Measurements from ENCODE around the gene POU2AF2.

Gene POU2AF2, protein sequence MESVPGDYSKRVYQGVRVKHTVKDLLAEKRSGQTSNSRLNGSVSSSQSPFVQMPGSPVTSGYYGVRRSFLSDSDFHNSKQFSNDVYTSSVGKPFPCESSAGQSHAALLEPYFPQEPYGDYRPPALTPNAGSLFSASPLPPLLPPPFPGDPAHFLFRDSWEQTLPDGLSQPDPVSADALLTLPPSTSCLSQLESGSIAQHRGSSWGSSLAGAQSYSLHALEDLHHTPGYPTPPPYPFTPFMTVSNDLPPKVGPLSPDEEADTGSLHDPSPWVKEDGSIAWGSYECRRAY

GRCh38 chr11:111245425-111245824, at the start of gene POU2AF2:
Gene POU2AF2 (plus strand): TSS chr11:111245725. CDS start chr11:111245854, 129 bp downstream.
- TF ChIP-seq SP1 (IDR thresholded peaks at IDR 0.05) (no peak), BHLHE40 (IDR thresholded peaks at IDR 0.05; ENCODE audit: borderline replicate concordance) (no peak), CTBP1 (IDR thresholded peaks at IDR 0.05; ENCODE audit: borderline replicate concordance) (no peak)
- CTCF ChIA-PET, result no interaction called here
- POLR2A ChIA-PET, result no interaction called here

DNA sequence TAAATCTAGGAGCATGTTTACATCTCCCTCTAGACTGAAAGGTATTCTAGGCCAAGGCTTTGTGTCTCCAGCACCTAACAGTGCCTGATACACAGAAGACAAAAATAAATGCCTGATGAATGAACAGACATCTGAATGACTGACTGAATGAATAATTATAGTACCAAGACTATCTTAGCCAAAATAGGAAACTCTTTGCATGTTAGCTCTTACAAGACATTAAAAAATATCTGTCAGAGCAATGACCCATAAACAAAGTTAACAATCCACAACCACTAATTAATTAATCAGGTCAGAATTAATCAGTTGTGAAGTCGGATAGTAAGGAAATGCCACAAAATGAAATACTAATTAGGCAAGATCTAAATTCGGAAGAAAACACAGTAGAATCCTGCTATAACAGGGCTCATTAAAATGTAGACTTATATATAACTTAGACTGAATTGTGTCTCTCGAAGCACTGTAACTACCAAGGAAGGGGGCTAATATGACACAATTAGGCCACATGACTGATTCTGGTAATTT, 45.5 kb upstream of the POU2AF2 start:
- ChIA-PET POLR2A (no interaction called here), CTCF (no interaction called here)

More at GRCh38 chr11:111245425-111245824, at the start of gene POU2AF2:
- no peak for DNase-seq (ENCODE audit: extremely low spot score)

DNA sequence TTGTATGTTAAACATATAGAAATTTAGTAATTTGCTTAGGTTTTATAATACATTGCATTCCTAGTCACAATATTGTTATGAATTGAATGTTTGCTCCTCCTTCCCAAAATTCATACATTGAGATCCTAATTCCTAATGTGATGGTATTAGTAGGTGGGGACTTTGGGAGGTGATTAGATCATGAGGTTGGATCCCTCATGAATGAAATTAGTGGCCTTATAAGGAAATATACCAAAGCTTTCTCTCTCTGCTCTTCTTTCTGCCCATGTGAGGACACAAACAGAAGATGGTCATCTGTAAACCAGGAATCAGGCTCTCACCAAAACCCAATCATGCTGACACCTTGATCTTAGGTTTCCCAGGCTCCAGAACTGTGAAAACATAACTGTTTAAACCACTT, 41.3 kb upstream of the POU2AF2 start:
- no peak for TF ChIP-seq SP1 (IDR thresholded peaks at IDR 0.05)
- no peak for TF ChIP-seq BHLHE40 (IDR thresholded peaks at IDR 0.05; ENCODE audit: borderline replicate concordance)
- TF ChIP-seq L3MBTL2 (conservative IDR thresholded peaks at IDR 0.05), result no peak
- TF ChIP-seq FOXK2 (IDR thresholded peaks at IDR 0.05), result no peak
- TF ChIP-seq ELF4 (IDR thresholded peaks at IDR 0.05), result no peak
- TF ChIP-seq FOXA1 (IDR thresholded peaks at IDR 0.05), result no peak
- no peak for TF ChIP-seq ZNF384 (IDR thresholded peaks at IDR 0.05)
- no peak for TF ChIP-seq LEF1 (IDR thresholded peaks at IDR 0.05; ENCODE audit: borderline replicate concordance)
- no peak for TF ChIP-seq HDGF (IDR thresholded peaks at IDR 0.05; ENCODE audit: borderline replicate concordance)
- no peak for TF ChIP-seq TARDBP (IDR thresholded peaks at IDR 0.05)
- no peak for TF ChIP-seq NFRKB (IDR thresholded peaks at IDR 0.05)
- no peak for TF ChIP-seq FOXM1 (IDR thresholded peaks at IDR 0.05; ENCODE audit: borderline replicate concordance)
- no peak for TF ChIP-seq PKNOX1 (IDR thresholded peaks at IDR 0.05)
- TF ChIP-seq CTBP1 (IDR thresholded peaks at IDR 0.05; ENCODE audit: borderline replicate concordance), result no peak
- no peak for TF ChIP-seq ARNT (IDR thresholded peaks at IDR 0.05)
- no peak for TF ChIP-seq SUZ12 (IDR thresholded peaks at IDR 0.05)
- POLR2A ChIA-PET, result no interaction called here
- CTCF ChIA-PET, result no interaction called here
- no peak for DNase-seq (ENCODE audit: extremely low spot score)

More for the DNA sequence above, 45.5 kb upstream of the POU2AF2 start:
- DNase-seq (ENCODE audit: extremely low spot score), result no peak
- TF ChIP-seq HDGF (IDR thresholded peaks at IDR 0.05; ENCODE audit: borderline replicate concordance) (no peak), SP1 (IDR thresholded peaks at IDR 0.05) (no peak), CTBP1 (IDR thresholded peaks at IDR 0.05; ENCODE audit: borderline replicate concordance) (no peak), PKNOX1 (IDR thresholded peaks at IDR 0.05) (no peak), FOXM1 (IDR thresholded peaks at IDR 0.05; ENCODE audit: borderline replicate concordance) (no peak), ELF4 (IDR thresholded peaks at IDR 0.05) (no peak), ARNT (IDR thresholded peaks at IDR 0.05) (no peak), LEF1 (IDR thresholded peaks at IDR 0.05; ENCODE audit: borderline replicate concordance) (no peak), TARDBP (IDR thresholded peaks at IDR 0.05) (no peak), FOXK2 (IDR thresholded peaks at IDR 0.05) (no peak), BHLHE40 (IDR thresholded peaks at IDR 0.05; ENCODE audit: borderline replicate concordance) (no peak)

- CTCF ChIA-PET, result no interaction called here
- TF ChIP-seq TARDBP (IDR thresholded peaks at IDR 0.05) (no peak), CTBP1 (IDR thresholded peaks at IDR 0.05; ENCODE audit: borderline replicate concordance) (no peak), SUZ12 (IDR thresholded peaks at IDR 0.05) (no peak), BHLHE40 (IDR thresholded peaks at IDR 0.05; ENCODE audit: borderline replicate concordance) (no peak), PKNOX1 (IDR thresholded peaks at IDR 0.05) (no peak), LEF1 (IDR thresholded peaks at IDR 0.05; ENCODE audit: borderline replicate concordance) (no peak), FOXA1 (IDR thresholded peaks at IDR 0.05) (no peak), ARNT (IDR thresholded peaks at IDR 0.05) (no peak), ZNF384 (IDR thresholded peaks at IDR 0.05) (no peak), NFRKB (IDR thresholded peaks at IDR 0.05) (no peak), SP1 (IDR thresholded peaks at IDR 0.05) (no peak), FOXK2 (IDR thresholded peaks at IDR 0.05) (no peak)
- POLR2A ChIA-PET, result no interaction called here
- DNase-seq (ENCODE audit: extremely low spot score), result no peak
Measured at GRCh38 chr11:111205632-111206385, 39.7 kb upstream of the POU2AF2 start.

- ChIA-PET CTCF (no interaction called here), POLR2A (no interaction called here)
- no peak for DNase-seq (ENCODE audit: extremely low spot score)
- no peak for TF ChIP-seq CTBP1 (IDR thresholded peaks at IDR 0.05; ENCODE audit: borderline replicate concordance)
- no peak for TF ChIP-seq FOXA1 (IDR thresholded peaks at IDR 0.05)
- TF ChIP-seq ELF4 (IDR thresholded peaks at IDR 0.05), result no peak
- TF ChIP-seq LEF1 (IDR thresholded peaks at IDR 0.05; ENCODE audit: borderline replicate concordance), result no peak
- no peak for TF ChIP-seq BHLHE40 (IDR thresholded peaks at IDR 0.05; ENCODE audit: borderline replicate concordance)
- TF ChIP-seq SP1 (IDR thresholded peaks at IDR 0.05), result no peak
- TF ChIP-seq HDGF (IDR thresholded peaks at IDR 0.05; ENCODE audit: borderline replicate concordance), result no peak
- no peak for TF ChIP-seq FOXM1 (IDR thresholded peaks at IDR 0.05; ENCODE audit: borderline replicate concordance)
- no peak for TF ChIP-seq ZNF384 (IDR thresholded peaks at IDR 0.05)
Measured at GRCh38 chr11:111206472-111206871, 39.1 kb upstream of the POU2AF2 start.

DNA sequence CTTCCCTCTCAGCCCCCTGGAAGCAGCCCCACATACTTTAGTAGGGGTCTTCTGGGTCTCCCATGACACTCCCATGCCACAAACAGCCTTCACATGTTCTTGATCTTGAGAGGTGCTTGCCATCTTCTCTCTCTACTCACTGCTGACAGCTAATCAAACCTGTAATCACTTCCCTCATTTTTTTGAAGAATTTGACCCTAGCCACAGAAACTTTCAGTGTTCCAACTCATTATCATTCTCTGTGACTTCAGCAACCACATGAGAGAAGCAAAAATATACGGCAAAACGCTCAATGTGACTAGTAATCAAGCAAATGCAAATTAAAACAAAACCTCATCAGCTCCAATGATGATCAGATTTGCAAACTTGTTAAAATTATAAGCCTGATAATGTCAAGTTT, 38.3 kb upstream of the POU2AF2 start:
- no peak for DNase-seq (ENCODE audit: extremely low spot score)
- POLR2A ChIA-PET, result no interaction called here
- CTCF ChIA-PET, result no interaction called here
- no peak for TF ChIP-seq NFRKB (IDR thresholded peaks at IDR 0.05)
- no peak for TF ChIP-seq FOXK2 (IDR thresholded peaks at IDR 0.05)
- no peak for TF ChIP-seq TARDBP (IDR thresholded peaks at IDR 0.05)
- TF ChIP-seq ARNT (IDR thresholded peaks at IDR 0.05), result no peak
- no peak for TF ChIP-seq BHLHE40 (IDR thresholded peaks at IDR 0.05; ENCODE audit: borderline replicate concordance)
- no peak for TF ChIP-seq CTBP1 (IDR thresholded peaks at IDR 0.05; ENCODE audit: borderline replicate concordance)
- TF ChIP-seq SUZ12 (IDR thresholded peaks at IDR 0.05), result no peak
- TF ChIP-seq LEF1 (IDR thresholded peaks at IDR 0.05; ENCODE audit: borderline replicate concordance), result no peak
- no peak for TF ChIP-seq HDGF (IDR thresholded peaks at IDR 0.05; ENCODE audit: borderline replicate concordance)
- TF ChIP-seq SP1 (IDR thresholded peaks at IDR 0.05), result no peak
